ENCODE data around the gene ZC3HAV1L.
"Not testable (repeated sequence)": the region's sequence is repeated elsewhere in the genome, so short reads cannot be mapped to it uniquely, and the experiment has no call there.

Gene ZC3HAV1L

DNA sequence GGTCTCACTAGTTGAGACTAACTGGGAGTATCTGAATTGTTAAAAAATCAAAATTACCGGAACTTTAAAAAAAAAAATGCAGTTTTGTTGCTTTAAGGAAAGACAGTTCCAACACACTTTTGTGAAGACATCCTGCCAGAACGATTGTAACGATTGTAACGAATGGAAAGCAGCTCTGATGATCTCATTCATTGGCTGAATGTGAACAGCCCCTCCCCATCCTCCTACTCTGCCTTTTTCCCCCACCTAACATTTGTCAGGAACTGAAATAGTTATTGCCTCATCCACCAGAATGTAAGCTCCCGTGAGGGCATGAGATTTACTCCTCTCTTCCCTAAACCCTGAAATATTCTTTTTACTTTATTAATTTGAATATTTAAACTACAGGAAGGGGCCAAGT, 23.1 kb upstream of the ZC3HAV1L start:
- intact Hi-C loops (cut with DNase I) = no loop called here
- peak in 1 of 42 donors; percentile 27 for DNase-seq

DNA sequence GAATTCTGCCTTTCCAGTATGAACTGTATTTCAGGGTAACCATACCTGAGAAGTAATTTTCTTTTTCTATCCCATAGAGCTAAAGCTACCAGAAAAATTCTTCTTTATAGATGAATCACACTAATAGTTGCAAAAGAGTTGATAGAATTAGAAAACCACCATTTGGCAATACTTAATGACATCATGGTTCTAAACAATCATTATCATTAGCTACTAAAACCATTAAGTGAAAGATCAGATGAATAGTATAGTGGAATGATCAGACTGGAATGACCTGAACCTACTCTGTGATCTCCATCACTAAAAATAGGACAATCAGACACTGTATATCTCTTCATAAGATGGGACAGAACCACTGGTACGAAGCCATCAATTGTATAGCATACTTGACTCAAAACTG, 19.8 kb upstream of the ZC3HAV1L start:
- no peak for DNase-seq
- intact Hi-C loops (cut with DNase I) = no loop called here

DNA sequence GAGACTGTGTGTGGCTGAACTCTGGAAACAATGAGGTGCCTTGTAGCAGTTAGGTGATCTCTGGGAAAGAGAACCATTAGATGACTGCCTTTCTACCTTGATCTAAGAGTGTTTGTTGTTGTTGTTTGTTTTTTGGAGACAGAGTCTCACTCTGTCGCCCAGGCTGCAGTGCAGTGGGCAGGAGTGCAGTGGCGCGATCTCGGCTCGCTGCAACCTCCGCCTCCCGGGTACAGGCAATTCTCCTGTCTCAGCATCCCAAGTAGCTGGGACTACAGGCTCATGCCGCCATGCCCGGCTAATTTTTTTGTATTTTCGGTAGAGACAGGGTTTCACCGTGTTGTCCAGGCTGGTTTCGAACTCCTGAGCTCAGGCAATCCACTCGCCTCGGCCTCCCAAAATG, 18.8 kb upstream of the ZC3HAV1L start:
- DNase-seq; intact Hi-C loops (cut with DNase I): not testable (repeated sequence)

DNA sequence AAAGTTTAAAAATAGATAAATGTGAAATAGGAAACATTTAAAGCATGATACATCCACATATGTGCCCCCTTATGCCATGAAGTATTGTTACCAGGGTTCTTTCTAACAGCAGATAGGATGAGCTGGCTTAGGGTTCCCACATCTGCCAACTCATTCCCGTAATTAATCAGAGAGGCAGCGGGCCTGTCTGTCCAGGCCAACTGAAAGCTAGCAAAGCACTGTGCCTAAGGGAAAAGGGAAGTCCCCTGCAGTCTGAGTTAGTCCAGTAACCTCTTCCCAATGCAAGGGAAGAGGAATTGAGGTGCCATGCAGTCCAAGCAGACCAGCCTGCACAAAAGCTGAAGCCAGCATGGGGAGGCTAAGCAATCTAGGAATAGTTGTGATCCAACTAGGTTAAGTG, 18.3 kb upstream of the ZC3HAV1L start:
- no peak for DNase-seq
- intact Hi-C loops (cut with DNase I) = no loop called here

DNA sequence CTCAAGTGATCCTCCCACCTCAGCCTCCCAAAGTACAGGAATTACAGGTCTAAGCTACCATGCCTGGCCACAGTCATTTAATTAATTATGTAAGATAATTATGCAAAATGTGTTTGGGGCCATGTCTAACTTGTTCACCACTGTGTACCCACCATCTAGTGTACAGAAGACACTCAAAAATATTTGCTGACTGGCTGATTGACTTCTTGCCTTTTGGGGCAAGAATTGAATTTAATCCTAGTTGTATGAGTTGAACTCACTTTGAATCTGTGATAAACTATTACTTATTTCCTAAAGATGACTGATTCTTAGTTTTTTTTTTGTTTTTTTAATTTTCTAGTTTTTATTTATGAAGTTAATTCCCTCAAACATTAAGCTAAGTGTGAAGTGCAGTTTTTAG, 15.8 kb upstream of the ZC3HAV1L start:
- no peak for DNase-seq
- intact Hi-C loops (cut with DNase I) = no loop called here

DNA sequence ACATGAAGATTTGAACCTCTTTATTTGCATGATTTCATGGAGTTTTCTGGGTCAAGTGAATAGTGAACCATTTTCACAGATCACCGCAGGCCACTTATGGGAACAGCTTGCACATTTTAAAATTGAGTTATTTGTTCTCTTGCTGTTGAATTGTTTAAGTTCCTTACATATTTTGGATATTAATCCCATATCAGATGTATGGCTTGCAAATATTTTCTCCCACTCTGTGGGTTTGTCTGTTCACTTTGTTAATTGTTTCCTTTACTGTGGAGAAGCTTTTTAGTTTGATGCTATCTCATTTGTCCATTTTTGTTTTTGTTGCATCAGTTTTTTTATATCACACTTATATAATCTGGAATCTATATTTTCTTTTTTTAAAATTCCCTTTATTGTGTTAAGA, 14.1 kb upstream of the ZC3HAV1L start:
- DNase-seq = no peak
- intact Hi-C loops (cut with DNase I) = no loop called here

DNA sequence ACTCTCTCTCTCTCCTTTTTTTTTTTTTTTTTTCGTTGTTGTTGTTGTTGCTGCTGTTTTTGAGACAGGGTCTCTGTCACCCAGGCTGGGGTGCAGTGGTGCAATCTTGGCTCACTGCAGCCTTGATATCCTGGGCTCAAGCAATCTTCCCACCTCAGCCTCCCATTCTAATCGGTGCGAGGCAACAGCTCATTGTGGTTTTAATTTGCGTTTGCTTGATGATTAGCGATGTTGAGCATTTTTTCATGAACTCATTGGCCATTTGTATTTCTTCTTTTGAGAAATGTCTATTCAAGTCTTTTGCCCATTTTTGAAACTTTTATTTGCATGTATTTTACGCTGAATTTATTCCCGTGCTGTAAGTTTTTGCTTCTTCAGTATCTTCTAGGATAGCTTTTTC, 13.3 kb upstream of the ZC3HAV1L start:
- no peak for DNase-seq
- intact Hi-C loops (cut with DNase I) = no loop called here

DNA sequence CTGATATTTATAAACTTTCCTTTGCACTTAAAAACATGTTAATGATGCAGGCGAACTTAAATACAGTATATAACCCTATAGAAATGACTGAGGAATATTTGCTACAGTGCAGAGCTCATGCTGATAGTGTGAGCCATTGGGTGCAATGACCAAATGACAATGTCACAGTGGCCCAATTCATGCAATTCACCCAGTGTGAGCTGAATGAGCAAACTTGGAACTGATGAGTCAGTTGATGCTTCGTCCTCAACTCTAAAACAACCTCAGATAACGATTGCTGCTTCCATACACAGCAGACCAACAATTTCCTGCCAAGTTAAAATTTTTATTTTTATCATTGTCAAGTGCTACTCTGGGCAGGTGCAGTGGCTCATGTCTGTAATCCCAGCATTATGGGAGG, 12.1 kb upstream of the ZC3HAV1L start:
- intact Hi-C loops (cut with DNase I) = no loop called here
- no peak for DNase-seq

DNA sequence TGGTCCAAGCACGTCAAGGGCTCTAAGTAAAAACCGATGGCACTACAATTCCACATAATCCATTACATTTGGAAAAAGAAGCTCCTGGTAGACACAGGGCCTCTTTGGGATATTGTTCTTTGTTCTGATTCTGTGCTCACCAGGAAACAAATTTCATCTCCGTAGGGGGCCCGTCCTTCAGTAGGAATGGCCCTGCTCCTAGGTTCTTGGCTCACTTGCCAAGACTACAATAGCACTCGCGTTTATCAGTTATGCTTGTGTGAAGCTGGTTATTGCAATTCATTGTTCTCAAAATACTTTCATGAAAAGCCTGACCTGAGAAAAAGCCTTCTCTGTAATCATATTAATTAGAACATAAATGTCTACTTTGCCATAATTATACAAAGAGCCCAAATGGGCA, 10.3 kb upstream of the ZC3HAV1L start:
- no peak for DNase-seq
- intact Hi-C loops (cut with DNase I) = no loop called here

DNA sequence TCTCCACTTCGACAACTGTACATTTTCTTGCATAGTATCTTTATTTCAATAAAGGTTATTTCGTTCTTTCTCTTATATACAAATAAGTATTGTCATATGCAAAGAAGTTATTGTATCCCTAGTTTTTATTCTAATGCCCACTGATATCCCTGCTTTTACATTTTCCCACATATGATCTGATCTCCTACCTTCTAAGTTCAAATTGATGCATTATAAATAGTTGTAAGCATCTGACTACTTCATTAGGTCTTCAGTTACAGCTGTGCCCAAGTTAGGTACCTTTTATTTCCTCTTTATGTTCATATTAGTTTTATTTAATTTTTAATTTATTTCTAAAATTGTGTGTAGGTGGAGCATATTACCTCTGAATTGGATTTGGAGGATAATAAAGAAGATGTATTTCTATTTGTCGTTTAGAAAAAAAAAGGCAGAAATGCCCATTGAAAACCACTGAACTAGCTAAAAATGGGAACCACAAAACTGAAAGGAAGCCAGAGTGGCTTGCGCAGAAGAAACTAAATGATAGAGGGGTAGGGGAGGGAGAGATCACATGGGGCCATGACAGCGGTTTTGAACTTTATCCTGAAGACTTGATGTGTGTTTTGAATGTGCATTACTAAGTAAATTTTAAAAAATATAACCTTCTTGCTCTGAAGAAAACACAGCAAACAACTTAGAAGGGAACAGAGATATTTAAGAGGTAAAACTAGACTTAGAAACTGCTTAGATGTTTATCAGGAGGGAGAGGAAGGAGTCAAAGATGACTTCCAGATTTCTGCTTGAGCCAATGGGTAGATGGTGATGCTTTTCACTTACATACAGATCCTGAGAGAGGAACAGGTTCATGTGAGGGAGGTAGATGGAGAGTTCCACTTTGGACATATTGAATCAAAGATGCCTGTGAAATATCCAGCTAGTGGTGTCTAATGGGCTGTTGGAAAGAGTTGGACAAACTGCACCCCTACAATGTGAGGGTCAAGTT, 9.3 kb upstream of the ZC3HAV1L start:
- no peak for DNase-seq
- intact Hi-C loops (cut with DNase I) = no loop called here

DNA sequence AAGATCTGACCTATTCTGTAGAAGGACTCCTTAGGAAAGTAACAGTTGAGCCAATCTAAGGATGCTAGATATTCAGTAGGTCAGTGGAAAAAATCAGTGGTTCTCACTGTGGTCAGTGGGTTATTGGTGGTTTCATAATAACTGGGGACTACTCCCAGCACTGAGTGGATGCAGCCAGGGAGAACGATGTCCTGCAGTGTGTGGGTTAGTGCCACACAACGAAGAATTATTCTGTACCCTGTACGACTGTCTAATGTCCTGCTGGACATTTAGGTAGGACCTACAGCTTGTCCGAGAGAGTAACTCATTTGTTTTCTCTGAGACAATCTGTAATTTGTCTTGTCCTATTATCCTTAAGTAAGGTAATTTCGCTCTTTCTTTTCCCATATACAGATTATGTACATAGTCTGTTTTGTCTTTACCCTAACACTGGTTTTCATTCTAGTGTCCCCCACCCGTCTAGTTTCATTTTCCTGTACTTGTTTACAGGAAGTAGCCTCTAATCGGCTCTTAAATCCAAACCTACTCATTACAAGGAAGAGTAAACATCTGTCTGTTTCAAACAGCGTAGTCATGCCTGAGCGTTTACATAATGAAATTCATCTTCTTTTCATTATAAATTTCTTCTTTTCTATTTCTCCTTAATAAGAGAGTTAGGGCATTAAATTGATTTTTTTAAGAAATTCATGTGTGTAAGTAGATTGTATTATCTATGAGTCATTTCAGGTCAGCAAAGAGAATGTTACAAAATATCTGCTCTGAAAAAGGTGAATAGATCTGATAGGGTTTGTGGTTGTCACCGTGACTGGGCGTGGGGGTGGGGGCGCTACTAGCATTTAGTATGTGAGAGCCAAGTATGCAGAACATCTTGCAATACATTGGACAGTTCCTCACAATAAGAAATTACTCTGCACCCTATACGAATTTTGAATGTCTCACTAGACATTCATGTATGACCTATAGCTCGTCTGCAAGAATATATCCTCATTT, 8.3 kb upstream of the ZC3HAV1L start:
- intact Hi-C loops (cut with DNase I) = no loop called here
- DNase-seq = no peak

DNA sequence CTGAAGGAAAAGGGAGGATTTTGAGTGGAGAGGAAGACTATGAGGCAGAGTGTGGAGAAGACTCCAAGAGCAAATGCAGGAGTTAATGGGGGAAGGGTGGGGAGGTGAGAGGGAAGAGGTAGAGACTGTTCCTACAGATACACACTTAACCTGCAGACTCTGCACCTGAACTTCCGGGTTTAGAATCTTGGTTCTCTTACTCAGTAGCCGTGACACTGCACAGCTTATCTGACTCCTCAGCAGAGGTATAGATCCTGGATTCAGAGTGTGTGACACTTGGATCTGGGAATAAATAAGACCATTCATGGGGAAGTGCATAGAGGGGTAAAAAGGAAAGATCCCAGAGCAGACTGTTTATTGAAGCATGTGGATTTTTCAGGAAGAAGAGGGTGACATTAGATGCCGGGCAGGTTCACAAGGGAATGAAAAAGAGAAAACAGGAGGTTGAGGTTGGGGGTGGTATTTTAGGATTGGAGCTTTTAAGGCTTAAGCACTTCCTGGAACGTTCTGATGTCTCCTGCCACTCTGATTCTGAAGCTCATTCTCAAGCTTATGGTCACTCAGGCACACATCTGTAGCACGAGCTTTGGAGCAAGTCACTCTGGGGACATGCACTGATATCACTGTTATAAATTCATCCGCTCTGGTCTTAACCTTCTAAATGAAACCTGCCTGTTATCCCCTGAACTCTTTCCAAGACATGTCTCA, 5.7 kb upstream of the ZC3HAV1L start:
- DNase-seq = no peak
- intact Hi-C loops (cut with DNase I) = no loop called here

DNA sequence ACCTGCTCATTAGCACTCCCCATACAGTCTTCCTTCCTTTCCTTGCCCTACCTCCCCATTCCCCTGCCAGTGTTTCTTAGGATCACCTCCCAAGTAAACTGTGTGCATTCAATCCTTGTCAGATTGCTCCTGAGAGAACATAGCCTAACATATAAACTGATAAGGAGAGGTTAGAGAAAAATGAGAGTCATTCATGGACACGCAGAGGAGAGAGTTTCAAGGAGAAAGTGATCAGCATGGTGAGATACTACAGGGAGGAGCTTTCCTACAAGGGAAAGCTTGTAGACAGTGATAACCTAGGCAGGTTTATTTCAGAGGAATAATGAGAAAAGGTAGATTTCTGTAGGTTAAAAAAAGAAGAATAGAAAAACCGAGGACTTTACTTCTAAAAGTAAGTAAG, 2.8 kb upstream of the ZC3HAV1L start:
- intact Hi-C loops (cut with DNase I) = no loop called here
- no peak for DNase-seq

DNA sequence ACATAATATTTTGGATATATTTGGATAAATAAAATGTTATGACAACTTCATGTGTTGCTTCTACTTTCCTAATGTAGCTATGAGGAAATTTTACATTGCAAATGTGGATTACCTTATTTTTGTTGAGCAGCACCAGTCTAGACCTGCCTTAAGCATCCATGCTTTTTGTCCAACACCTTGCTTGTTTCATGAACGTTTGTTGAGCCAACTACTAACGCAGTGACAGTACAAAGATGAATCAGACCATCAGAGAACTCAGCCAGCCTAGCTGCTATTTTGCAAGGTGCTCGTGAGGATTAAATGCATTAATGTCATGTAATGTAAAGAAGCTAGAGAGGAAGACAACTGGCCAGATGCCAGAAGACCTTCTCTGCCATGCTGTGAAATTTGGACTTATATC, 1.1 kb upstream of the ZC3HAV1L start:
- intact Hi-C loops (cut with DNase I) = no loop called here
- no peak for DNase-seq

DNA sequence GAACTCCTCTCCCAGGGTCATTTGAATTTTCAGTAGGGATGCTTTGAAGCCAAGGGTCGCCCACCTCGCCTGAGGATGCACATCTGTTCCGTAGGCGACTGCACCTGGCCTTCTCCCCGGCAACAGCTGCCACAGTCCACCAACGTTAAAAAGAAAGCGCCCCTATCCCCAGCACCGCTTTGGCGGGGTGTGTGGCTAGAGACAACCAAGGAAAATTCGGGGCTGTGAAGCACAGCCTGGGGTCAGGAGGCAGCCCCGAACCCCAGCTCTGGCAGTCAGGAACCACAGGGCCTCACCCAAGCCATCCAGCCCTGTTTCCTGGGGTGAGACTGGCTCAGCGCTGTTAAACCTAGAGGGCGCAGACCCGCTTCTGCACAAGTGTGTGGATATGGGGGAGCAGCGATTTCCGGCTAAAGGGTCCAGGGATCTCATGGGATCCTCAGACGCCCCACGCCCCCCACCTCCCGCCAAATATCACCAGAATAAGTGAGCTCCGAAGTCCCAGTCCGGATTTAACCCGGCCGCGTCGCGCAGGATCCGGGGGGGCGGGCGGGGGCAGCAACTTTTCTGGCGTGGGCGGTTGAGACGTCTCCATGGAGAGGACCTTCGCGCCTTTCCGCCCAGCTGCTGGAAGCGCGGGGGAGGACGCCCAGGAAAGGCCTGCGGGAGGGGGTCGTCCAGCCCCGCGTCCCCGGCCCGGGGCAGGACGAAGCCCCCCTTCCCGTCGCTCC, 822 bp downstream of the ZC3HAV1L start:
- DNase-seq = peak in 29 of 42 donors; percentile 16 to 56 (median 30)

DNA sequence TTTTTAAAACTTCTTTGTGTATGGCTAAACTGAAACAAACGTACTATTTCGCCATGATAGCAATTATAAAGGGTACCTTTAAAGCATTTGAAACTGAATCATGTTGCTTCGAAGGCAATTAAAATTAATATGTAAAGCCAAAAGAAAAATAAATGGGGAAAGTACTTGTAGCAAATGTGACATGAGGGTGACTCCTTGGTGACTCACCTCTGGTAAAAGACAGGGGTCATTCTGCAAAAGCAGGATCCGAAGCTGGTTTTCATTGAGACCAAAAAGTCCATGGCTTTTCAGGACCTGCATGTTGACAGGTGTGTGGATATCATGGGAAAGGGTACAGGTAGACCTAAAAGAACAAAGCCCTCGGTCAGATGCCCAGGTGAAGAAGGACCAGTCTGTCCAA, 1.5 kb downstream of the ZC3HAV1L start:
- no peak for DNase-seq
- intact Hi-C loops (cut with DNase I) = no loop called here

More for the DNA sequence above, 822 bp downstream of the ZC3HAV1L start:
- intact Hi-C loops (cut with DNase I) = no loop called here

DNA sequence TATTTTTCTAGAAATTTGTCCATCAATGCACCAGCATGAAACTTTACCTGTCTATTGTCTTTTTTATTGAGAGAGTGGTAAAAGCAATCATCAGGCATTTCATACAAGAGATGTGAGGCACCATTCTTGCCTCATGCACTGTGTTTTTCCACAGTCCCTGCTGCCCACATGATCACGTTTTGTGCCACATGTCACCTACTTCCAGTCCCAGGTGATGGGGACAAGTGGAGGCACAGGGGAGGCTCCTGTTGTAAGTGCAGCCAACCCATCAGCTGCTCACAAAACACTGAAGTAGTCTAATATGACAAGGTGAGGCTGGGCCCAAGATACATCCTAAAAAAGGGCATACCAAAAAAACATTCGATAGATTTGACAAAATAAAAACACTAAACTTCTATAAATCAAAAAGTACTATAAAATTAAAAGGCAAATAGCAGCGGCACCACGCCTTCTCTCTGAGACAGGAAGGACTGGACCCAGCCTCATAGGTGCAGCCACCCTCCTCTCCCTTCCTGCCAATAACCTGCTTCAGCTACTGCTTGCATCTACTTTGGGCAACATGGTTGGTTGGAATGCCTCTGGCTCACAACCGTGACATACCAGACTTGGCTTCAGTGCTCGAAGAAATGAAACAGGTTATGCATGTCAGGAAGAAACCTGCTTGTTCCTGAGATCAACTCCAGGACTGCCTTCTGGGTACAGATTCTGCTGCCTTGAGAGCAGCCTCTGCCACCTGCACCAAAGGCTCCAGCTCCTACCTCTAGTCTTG, 2.3 kb downstream of the ZC3HAV1L start:
- intact Hi-C loops (cut with DNase I) = no loop called here
- peak in 22 of 42 donors; percentile 13 to 71 (median 32) for DNase-seq

DNA sequence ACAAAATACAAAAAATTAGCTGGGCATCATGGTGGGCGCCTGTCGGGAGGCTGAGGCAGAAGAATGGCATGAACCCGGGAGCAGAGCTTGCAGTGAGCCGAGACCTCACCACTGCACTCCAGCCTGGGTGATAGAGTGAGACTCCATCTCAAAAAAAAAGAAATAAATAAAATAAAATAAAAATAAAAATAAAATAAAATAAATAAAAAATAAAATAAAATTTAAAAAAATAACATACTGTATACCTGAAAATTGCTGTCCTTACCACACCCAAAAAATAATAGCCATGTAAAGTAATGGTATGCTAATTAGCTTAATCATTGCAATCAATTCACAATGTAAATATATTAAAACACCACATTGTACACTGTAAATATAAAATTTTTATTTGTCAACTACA, 3.4 kb downstream of the ZC3HAV1L start:
- intact Hi-C loops (cut with DNase I) = no loop called here
- no peak for DNase-seq

Measured in head of caudate nucleus (tissue), 42 donors.